HepG2 (cell line): ENCODE data around the gene NOVA2. TPM values are rescaled to one million over a fixed set of nuclear protein-coding genes. Genes with fewer than 3 reads are reported as not detected.

Experiments used
- ARID2 ChIP-seq: sonication (generic); formaldehyde crosslinking; IDR thresholded peaks from 2 replicates; pipeline ENCODE4 v1.8.1; 2022; ENCODE audit warnings: mild to moderate bottlenecking, missing genetic modification reagents, borderline replicate concordance
- DMAP1 ChIP-seq: IDR thresholded peaks from 2 replicates; pipeline ENCODE4 v1.6.1; 2016
- FOXM1 ChIP-seq: sonication (generic); formaldehyde crosslinking; IDR thresholded peaks from 2 replicates; pipeline ENCODE4 v1.5.0; 2020; ENCODE audit warnings: missing genetic modification reagents
- HCFC1 ChIP-seq: fragments of 150-350 bp; IDR thresholded peaks from 2 replicates; pipeline ENCODE4 v1.6.1; 2014; ENCODE audit warnings: low read depth, low read length
- HNRNPL ChIP-seq: fragments of 200-400 bp; formaldehyde crosslinking; IDR thresholded peaks from 2 replicates; pipeline ENCODE4 v1.6.1; 2017; ENCODE audit warnings: mild to moderate bottlenecking, low read depth, low read length
- KDM1A ChIP-seq: IDR thresholded peaks from 2 replicates; pipeline ENCODE4 v1.6.1; 2016; ENCODE audit warnings: missing compliant biosample characterization
- MIER3 ChIP-seq: IDR thresholded peaks from 2 replicates; pipeline ENCODE4 v1.6.1; 2016; ENCODE audit warnings: missing compliant biosample characterization, borderline replicate concordance
- PAWR ChIP-seq: sonication (generic); formaldehyde crosslinking; IDR thresholded peaks from 2 replicates; pipeline ENCODE4 v1.4.0; 2020; ENCODE audit warnings: missing genetic modification reagents, mild to moderate bottlenecking, borderline replicate concordance
- SAP130 ChIP-seq: IDR thresholded peaks from 2 replicates; pipeline ENCODE4 v1.6.1; 2016; ENCODE audit warnings: low read depth
- STAG1 ChIP-seq: sonication (generic); formaldehyde crosslinking; IDR thresholded peaks from 2 replicates; pipeline ENCODE4 v1.4.0; 2020; ENCODE audit warnings: missing genetic modification reagents
- THAP11 ChIP-seq: IDR thresholded peaks from 2 replicates; pipeline ENCODE4 v1.6.1; 2016; ENCODE audit warnings: missing biosample characterization, missing genetic modification reagents
- TP53 ChIP-seq: sonication (generic); formaldehyde crosslinking; conservative IDR thresholded peaks from 2 replicates; pipeline ENCODE4 v1.4.0; 2020; ENCODE audit warnings: missing genetic modification reagents
- polyA plus RNA-seq, 8 experiments: library from polyadenylated mRNA; depleted of rRNA in 3 of 8; stranded (reverse) in 7 of 8; unstranded in 1 of 8; fragments of >200 nt; fragmentation: Illumina TruSeq in 4 of 8; extraction: Trizol in 4 of 8; gene quantifications; 2 replicates each; pipeline versions ENCODE4 v1.2.1 to v1.2.3, GENCODE V29; 2011 to 2016; ENCODE audit warnings: low read depth in 4 of 8, missing spikeins in 1 of 8, mixed read lengths in 1 of 8; ENCODE audit not compliant: insufficient read depth in 1 of 8
- total RNA-seq, 5 experiments: library from RNA; depleted of rRNA; stranded (reverse); fragments of >200 nt; fragmentation: Illumina TruSeq; extraction: Trizol; gene quantifications; 2 replicates each; pipeline ENCODE4 v1.2.3, GENCODE V29; 2016; ENCODE audit warnings: low read depth in 1 of 5
- TF ChIP-seq, protein P1 (sequence below): sonication (generic); formaldehyde crosslinking; IDR thresholded peaks from 2 replicates; pipeline ENCODE4 v1.5.0; 2020; ENCODE audit warnings: missing genetic modification reagents
- TF ChIP-seq, protein P2 (sequence below): sonication (generic); formaldehyde crosslinking; IDR thresholded peaks from 2 replicates; pipeline ENCODE4 v1.5.1; 2020; ENCODE audit warnings: mild to moderate bottlenecking, missing genetic modification reagents
- TF ChIP-seq, protein P3 (sequence below): sonication (generic); formaldehyde crosslinking; IDR thresholded peaks from 2 replicates; pipeline ENCODE4 v1.4.0; 2020; ENCODE audit warnings: missing genetic modification reagents, borderline replicate concordance
- TF ChIP-seq, protein P4 (sequence below): sonication (generic); formaldehyde crosslinking; IDR thresholded peaks from 2 replicates; pipeline ENCODE4 v1.5.0; 2020; ENCODE audit warnings: missing genetic modification reagents

NOVA2 gene
- total and polyA plus RNA-seq, 2 of the 13 experiments (the other 11 are each of a cell fraction or from before 2014, with no cell fraction given), result not detected

DNA sequence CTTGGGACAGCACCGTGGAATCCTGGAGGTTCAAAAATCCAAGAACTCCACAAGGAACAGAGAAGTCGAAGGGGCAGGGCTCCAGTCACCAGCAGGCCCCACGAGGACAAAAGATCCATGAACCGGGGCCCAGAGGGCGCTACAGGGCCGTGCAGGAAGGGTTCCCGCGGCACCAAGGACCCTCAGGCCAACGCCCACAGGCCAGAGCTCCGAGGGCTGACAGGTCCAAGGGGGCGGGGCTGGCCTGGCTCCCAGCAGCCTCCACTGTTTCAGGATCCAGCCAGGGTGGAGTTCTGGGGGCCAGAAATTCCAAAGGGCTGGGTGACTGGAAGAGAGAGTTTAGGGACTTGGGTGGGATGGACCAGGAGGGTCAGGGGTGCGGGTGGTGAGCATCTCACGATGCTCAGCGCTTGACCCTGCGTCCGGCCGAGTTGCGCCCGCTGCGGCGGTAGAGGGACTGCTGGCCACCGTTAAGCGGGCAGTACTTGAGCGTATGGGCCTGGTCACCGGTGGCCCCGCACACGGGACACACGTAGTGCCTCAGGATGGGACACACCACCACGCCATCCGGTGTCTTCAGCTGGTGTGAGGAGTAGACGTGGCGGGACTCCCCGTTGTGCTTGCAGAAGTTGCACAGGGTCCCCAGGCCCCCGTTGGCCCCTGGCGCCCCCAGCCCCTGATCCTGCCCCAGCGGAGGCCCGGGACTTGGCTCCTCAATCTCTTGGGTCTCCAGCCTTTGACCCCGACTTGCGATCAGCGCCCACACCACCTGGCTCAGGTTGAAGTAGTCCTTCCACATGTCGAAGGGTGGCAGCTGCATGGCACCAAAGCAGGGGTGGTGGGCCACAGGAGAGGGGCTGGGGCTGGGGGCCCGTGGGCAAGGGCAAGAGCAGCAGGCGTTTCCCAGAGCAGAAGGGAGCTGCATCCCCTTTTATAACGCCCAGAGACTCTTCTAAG lies 59.5 kb downstream of the NOVA2 start, which contains the start of gene NANOS2 (continued):
- TF ChIP-seq KDM1A (CRISPR knock-in tag) (no peak), TP53 (CRISPR knock-in tag) (no peak), STAG1 (CRISPR knock-in tag) (peak; percentile 64), HNRNPL (no peak), PAWR (no peak), ARID2 (CRISPR knock-in tag) (no peak), HCFC1 (no peak), MIER3 (no peak), THAP11 (CRISPR knock-in tag) (peak; percentile 44), DMAP1 (CRISPR knock-in tag) (peak; percentile 79; the same call in 1 of the 2 replicates), FOXM1 (CRISPR knock-in tag) (no peak), SAP130 (CRISPR knock-in tag) (peak; percentile 23; the same call in 1 of the 2 replicates)
- TF ChIP-seq, protein P1, sequence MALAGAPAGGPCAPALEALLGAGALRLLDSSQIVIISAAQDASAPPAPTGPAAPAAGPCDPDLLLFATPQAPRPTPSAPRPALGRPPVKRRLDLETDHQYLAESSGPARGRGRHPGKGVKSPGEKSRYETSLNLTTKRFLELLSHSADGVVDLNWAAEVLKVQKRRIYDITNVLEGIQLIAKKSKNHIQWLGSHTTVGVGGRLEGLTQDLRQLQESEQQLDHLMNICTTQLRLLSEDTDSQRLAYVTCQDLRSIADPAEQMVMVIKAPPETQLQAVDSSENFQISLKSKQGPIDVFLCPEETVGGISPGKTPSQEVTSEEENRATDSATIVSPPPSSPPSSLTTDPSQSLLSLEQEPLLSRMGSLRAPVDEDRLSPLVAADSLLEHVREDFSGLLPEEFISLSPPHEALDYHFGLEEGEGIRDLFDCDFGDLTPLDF (CRISPR knock-in tag), result no peak
- TF ChIP-seq, protein P2, sequence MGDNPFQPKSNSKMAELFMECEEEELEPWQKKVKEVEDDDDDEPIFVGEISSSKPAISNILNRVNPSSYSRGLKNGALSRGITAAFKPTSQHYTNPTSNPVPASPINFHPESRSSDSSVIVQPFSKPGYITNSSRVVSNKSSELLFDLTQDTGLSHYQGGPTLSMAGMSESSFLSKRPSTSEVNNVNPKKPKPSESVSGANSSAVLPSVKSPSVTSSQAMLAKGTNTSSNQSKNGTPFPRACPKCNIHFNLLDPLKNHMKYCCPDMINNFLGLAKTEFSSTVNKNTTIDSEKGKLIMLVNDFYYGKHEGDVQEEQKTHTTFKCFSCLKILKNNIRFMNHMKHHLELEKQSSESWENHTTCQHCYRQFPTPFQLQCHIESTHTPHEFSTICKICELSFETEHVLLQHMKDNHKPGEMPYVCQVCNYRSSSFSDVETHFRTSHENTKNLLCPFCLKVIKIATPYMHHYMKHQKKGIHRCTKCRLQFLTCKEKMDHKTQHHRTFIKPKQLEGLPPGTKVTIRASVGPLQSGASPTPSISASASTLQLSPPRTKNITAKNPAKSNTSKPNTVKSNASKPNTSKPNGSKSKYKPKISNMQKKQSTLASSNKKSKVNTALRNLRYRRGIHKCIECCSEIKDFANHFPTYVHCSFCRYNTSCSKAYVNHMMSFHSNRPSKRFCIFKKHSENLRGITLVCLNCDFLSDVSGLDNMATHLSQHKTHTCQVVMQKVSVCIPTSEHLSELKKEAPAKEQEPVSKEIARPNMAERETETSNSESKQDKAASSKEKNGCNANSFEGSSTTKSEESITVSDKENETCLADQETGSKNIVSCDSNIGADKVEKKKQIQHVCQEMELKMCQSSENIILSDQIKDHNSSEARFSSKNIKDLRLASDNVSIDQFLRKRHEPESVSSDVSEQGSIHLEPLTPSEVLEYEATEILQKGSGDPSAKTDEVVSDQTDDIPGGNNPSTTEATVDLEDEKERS (CRISPR knock-in tag), result no peak
- TF ChIP-seq, protein P3, sequence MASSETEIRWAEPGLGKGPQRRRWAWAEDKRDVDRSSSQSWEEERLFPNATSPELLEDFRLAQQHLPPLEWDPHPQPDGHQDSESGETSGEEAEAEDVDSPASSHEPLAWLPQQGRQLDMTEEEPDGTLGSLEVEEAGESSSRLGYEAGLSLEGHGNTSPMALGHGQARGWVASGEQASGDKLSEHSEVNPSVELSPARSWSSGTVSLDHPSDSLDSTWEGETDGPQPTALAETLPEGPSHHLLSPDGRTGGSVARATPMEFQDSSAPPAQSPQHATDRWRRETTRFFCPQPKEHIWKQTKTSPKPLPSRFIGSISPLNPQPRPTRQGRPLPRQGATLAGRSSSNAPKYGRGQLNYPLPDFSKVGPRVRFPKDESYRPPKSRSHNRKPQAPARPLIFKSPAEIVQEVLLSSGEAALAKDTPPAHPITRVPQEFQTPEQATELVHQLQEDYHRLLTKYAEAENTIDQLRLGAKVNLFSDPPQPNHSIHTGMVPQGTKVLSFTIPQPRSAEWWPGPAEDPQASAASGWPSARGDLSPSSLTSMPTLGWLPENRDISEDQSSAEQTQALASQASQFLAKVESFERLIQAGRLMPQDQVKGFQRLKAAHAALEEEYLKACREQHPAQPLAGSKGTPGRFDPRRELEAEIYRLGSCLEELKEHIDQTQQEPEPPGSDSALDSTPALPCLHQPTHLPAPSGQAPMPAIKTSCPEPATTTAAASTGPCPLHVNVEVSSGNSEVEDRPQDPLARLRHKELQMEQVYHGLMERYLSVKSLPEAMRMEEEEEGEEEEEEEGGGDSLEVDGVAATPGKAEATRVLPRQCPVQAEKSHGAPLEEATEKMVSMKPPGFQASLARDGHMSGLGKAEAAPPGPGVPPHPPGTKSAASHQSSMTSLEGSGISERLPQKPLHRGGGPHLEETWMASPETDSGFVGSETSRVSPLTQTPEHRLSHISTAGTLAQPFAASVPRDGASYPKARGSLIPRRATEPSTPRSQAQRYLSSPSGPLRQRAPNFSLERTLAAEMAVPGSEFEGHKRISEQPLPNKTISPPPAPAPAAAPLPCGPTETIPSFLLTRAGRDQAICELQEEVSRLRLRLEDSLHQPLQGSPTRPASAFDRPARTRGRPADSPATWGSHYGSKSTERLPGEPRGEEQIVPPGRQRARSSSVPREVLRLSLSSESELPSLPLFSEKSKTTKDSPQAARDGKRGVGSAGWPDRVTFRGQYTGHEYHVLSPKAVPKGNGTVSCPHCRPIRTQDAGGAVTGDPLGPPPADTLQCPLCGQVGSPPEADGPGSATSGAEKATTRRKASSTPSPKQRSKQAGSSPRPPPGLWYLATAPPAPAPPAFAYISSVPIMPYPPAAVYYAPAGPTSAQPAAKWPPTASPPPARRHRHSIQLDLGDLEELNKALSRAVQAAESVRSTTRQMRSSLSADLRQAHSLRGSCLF (CRISPR knock-in tag), result no peak
- TF ChIP-seq, protein P4, sequence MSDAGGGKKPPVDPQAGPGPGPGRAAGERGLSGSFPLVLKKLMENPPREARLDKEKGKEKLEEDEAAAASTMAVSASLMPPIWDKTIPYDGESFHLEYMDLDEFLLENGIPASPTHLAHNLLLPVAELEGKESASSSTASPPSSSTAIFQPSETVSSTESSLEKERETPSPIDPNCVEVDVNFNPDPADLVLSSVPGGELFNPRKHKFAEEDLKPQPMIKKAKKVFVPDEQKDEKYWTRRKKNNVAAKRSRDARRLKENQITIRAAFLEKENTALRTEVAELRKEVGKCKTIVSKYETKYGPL, result no peak
